ENCODE measurements around the gene BPNT1.
"Not testable (repeated sequence)": the region's sequence is repeated elsewhere in the genome, so short reads cannot be mapped to it uniquely, and the experiment has no call there.

The BPNT1 gene

DNA sequence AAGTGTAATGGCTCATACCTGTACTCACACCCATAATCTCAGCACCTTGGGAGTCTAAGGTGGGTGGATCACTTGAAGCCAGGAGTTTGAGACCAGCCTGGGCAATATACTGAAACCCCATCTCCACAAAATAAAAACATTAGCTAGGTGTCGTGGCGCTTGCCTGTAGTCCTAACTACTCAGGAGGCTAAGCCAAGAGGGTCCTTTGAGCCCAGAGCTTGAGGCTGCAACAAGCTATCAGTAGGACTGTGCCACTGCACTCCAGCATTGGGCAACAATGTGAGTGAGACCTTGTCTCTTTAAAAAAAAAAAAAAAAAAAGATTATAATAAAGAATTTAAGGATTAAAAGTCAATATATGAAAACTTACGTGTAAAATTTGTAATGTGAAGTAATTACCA is 11.7 kb downstream of the BPNT1 start:
- no peak for DNase-seq (ENCODE audit: low spot score)

DNA sequence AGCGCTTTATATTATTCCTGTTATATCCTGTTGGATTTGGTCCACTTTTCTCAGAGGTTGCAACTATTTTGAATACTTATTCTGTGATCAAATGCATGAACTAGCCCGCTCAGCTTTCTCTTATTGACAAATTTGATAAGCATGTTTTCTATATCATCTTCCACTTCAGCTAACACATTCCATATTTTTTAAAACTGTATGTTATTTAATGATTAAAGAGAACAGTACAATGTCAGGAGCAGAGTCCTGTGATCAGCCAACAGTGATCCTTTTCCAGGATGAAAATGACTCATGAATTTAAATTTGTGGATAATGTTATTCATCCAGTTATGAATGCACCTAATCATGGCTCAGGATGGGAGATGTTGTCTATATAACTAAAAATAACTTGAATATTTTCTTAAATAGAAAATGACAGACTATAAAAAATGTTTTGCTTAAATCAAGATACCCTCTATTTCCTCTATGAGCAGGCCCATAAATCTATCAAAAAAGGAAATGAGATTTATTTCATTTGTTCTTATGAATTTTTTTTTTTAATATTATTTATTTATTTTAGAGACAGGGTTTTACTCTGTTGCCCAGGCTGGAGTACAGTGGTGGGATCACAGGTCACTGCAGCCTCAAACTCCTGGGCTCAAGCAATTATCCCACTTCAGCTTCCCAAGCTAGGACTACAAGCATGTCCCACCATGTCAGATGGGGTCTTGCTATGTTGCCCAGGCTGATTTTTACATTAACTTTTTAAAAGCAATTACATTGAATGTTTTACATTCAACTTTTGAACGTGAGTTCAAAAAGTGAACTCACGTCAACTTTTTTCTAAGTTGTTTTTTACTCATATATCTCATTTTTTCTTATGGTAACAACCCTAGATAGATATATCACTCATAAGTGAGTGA is 12.5 kb downstream of the BPNT1 start:
- no peak for DNase-seq (ENCODE audit: low spot score)

DNA sequence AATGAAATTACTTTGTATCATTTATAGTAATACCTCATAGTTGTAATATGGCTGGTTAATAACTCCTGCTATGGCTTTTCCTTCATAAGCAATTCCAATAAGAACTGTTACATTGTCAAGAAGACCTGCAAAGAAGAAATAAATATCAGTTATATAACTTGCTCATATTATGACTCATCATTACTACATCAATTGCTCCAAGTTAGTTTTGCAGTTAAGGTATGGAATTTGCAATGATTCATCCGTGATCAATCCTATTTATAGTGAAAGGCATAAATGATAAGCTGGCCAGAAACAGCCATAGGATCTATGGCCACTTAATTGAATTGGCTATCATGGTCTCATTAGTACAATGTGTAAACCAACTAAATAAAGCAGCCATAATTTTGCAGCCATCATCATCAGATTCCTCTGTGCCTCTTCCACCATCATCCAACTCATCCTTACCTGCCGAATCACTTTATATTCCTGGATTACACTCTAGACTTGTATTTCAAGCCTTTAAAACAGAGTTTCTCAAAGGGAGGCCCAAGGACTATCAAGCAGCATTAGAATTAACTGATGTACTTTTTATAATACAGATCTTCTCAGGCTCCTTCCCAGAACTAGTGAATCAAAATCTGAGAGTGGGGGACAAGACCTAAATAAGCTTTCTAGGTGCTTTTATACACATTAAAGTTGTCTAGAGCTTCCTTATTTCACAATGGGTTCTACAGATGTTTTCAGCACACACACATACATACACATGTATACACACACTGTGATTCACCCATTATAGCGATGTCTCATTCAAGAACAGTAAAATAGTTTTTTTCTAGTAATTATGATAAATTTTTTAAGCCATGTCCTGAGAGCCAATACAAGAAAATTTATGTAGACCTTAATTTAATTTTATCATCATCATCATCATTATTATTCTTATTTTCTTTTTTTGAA is 22.1 kb downstream of the BPNT1 start:
- no peak for DNase-seq (ENCODE audit: low spot score)

DNA sequence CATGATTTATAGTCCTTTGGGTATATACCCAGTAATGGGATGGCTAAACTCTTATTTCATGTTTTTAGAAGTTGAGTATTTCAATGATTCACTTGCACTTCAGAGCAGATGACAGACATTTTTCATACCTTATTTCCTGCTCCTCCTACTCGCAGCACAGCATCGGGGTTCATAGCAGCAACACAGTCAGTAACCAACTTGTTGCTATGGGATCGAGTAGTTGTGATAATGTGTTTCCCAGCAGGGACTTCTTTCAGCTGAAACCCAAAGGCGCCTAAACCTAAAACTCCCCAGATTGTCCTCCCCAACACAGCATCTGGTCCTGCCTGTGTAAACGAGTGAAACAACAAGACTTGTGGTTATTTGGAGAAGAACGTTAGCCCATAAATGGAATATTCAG is 27.0 kb downstream of the BPNT1 start:
- no peak for DNase-seq (ENCODE audit: low spot score)

DNA sequence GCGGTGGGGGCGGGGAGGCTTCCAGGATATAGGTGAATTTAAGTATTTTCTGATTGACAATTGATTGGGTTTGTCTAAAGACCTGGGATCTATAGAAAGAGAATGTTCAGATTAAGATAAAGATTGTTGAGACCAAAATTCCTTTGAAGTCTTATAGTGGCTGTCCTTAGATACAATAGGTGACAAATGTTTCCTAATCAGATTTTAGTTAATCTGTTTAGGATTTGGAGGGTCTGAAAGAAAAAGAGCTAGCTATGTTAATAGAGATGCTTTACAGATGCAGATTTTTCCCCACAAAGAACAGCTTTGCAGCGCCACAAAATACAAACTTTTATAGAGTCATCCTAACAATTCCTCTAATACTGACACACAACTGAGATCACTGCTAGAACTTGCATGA is 28.7 kb downstream of the BPNT1 start:
- DNase-seq (ENCODE audit: low spot score), result no peak

DNA sequence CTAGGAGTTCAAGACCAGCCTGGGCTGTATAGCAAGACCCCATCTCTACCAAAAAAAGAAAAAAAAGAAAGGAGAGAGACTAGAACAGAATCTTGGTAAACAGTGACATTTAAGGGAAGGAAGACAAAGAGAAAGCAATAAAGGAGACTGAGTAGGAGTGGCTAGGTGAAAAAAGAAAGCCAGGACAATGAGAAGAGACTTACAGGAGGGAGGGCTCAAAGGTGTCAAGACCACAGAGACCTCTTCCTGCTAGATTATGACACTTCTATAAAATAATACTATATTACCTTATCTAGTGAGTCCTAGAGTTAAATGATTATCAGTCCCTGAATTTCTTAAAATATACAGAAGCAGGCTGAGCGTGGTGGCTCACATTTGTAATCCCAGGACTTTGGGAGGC is 33.2 kb downstream of the BPNT1 start:
- no peak for DNase-seq (ENCODE audit: low spot score)

DNA sequence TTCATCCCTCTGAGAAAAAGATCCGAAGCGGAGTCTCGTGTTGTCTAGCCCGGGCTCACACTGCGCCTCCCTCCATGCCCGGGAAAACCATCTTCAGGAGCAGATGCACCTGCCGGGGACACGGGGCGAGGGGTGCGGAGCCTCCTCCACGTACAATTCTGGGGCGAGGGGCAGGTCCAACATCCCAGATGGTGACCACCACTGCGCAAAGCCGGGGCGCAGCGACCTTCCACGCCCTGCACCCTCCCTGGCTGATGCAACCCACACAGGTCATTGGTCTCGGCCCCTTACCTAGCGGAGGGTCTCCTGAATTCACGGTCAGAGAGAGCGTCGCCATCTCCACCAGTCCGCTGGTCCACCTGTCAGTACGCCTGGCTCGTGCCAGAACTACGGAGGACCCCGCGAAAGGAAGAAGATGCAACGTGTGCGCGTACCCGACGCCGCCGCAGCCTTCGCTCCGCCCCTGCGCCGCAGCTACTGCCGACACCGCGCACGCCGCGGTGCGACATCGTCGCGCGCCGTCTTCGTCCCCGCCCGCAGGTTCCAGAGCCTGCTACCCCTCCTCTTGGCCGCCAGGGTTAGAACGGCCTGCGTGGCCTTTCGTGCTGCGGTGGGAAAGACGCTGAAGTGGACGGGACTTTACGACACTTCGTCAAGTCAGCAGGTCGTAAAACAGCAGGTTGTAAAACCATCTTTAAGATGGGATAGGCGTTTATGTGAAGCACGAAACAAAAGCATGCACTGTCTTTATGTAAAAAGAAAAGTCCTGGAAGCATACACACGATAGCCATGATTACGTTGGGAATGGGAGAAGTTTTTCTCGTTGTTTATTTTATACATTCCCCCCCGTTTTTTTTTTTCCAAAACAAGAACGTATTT is 43.3 kb downstream of the BPNT1 start, which contains the start of gene EPRS1:
Gene EPRS1 (minus strand): TSS at position 454 of the 879 bp plus-strand sequence. CDS start 117 bp downstream, at position 337.
- DNase-seq (ENCODE audit: low spot score), result peak; percentile 96

DNA sequence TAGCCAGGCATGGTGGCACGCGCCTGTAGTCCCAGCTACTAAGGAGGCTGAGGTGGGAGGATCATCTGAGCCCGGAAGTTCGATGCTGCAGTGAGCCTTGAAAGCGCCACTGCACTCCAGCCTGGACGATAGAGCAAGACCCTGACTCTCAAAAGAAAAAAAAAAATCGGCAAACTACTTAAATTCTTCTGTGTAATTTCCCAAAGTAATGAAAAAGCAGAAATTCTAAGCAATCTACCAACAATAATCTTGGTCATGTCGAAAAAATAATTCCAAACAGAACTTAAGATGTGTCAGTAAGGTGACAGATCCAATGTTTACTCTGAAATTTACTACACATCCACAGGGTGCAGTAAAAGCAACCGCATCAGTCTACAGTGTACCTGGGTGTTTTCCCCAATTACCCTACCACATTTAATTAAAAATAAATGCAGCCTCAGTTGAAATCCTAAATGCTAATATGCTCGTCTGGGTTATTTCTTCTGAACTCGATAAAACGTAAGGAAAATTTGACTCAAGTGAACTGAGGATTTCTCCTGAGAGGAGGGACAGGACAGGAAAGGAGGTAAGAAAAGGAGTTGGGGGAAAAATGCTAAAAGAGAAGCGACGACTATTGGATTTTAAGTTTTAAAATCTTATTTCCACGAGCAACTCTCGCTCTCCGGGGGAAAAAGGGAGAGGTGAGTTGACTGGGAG is 44.1 kb downstream of the BPNT1 start:
- peak; percentile 7 for DNase-seq (ENCODE audit: low spot score)

DNA sequence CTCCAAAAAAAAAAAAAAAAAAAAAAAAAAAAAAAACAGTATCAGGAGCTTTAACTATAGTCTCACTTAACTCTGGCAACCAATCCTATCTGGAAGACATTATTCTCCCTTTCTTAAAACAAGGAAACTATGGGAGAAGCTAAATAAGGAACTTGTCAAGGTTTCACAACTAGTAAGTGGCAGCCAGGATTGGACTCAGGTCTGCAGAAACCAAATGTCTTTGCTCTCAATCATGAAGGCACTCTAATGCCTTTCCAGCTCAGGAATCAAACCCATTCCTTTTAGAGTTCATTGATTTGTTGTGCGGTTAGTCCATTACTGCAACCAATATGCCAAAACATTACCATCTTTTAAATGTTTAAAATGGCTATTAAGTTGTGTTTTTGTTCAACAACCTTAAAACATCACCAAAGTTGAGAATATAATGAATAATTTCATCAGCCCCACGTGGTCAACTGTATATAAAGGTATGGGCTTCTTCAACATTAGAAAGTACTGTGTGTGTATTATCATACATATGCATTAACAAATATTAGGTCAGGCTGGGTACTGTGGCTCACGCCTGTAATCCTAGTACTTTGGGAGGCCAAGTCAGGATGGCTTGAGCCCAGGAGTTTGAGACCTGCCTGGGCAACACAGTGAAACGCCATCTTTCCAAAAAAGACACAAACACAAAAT is 44.8 kb downstream of the BPNT1 start:
- no peak for DNase-seq (ENCODE audit: low spot score)

DNA sequence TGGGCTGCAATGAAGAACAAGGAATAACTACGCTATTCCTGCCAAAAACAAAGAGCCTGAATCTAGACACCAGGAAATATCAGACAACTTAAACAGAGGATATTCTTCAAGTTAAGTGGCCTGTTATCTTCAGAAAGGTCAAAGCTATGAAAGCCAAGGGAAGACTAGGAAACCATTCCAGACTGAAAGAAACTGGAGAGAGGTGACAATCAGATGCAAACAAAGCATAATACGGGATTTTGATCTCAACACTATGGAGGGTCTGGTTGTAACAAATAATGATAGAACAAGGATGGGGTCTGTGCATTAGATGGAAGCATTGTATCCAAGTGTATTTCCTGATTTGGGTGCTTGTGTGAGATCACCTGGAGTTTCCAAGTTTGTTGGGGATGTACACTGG is 45.9 kb downstream of the BPNT1 start:
- DNase-seq (ENCODE audit: low spot score), result no peak

DNA sequence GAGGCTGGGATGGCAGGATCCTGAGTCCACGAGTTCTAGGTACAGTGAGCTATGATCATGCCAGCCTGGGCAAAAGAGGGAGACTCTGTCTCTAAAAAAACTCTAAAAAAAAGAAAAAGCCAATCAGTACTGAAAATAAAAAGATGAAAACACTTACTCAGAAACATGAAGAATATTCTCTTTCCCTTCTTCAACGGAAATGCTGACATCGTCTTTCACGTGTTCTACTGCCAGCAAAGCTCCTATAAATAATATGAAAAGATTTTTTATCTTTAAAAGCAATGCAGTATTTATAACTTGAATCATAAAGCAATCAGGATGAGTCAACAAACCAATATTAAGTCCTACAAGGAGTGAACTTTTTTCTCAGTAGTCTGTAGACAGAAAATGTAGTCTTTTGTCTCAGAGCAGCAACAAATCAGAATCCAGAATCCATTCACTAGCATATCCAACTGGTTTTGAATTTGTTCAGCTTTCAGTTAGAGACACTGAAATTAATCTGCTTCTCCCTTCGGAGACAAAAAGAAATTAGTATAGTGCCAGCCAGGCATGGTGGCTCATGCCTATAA is 49.5 kb downstream of the BPNT1 start:
- DNase-seq (ENCODE audit: low spot score), result no peak

DNA sequence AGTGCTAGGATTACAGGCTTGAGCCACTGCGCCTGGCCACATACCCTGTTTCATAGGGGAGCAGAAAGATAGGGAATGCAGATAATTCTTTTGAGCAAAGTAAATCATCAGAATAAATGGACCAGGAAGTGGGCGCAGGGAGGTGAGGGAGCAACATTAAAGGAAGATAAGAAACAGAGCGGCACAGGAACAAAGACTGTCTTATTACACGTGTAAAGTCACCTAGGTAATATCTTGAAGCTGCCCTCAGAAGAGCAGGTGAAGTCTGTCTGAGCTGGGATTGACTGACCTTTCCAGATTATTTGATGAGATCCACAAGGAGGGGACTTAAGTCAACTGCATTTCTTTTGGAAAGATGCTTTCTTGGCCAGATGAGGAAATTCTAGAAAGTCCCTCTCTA is 50.9 kb downstream of the BPNT1 start:
- no peak for DNase-seq (ENCODE audit: low spot score)

DNA sequence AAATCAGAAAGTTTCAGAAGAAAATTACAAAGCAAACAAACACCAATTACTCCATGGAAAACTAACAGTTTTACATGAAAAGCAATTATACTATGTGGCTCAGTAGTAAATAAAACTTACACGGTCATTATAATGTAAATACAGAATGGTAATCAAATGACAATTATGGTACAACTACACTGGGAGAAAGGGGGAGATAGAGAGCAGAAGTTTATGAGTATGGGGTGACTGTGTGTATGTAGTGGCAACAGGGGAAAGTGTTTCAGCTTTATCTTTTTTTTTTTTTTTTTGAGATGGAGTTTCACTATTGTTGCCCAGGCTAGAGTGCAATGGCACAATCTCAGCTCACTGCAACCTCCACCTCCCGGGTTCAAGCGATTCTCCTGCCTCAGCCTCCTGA is 51.8 kb downstream of the BPNT1 start:
- not testable (repeated sequence) for DNase-seq (ENCODE audit: low spot score)

DNA sequence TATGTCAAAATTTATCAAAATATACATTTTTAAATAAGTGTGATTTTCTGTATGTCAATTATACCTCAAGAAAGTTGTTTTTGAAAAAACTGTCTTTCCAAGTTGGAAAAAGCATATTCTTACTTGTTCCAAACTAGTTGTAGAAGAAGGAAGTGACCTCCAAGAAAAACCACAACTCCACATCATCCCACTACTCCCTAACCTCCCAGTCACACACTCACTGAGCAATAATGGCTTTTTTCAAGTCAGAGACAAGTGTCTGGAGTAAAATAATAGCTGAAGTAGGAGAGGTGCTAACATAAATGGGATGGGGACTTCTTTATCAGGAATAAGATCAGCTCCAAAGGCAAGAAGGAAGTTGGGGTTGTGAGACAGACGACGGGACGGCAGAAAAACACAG is 56.7 kb downstream of the BPNT1 start:
- DNase-seq (ENCODE audit: low spot score), result no peak

DNA sequence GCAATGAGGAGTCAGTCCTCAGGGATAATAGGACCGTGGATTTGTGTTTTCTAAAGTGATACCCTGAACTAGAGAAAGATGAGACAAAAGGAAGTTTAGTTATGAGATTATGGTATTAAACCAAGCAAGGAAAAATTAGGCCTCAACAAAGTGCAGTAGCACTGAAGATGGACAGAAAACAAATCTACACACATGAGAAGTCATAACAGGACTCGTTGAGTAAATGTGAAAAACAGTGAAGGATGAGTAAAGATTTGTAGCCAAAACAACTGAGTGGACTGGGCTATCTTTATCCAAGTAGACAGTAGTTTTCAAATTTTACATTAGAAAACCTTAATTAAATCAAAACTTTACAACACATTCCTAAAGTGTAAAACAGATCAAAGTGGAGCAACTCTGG is 58.3 kb downstream of the BPNT1 start:
- DNase-seq (ENCODE audit: low spot score), result no peak

DNA sequence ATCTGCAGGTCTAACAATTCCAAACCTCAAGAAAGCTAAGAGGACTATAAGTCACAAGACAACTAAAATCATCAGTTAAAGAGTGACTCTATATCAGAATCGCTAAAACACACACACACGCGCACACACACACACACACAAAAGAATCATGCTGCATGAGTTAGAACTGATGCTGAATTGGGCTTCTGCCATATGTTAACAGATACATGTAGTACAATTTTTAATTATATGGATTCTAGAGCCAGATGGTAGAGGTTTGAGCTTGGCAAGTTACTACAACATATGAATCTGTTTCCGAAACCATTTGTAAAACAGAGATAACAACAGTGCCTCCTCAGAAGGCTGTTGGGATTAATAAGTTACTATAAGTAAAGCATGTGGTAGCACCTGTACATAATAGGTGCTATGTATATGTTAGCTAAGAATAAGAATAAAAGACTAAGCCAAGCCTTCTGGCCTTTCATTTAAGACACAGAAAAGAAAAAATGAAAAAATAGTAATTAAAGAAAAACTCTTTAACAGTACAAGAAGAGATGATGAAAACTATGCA is 61.2 kb downstream of the BPNT1 start:
- DNase-seq (ENCODE audit: low spot score), result no peak

DNA sequence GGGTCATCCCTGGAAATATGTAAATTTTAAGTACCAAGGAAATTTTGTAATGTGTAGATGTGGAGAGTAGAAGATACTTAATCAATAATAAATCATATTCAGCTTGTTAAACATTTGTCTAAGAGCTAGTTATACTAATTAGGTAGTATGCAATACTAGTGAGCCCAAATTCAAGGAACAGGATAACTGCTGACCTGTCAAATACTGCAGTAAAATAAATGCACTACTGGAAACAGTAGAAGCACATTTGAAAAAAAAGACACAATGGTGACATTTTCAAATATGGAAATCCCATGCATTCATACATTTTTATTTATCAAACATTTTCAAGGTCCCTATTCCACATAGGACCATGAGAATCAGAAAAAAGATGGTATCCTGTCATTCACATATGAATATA is 70.5 kb downstream of the BPNT1 start:
- DNase-seq (ENCODE audit: low spot score), result no peak

DNA sequence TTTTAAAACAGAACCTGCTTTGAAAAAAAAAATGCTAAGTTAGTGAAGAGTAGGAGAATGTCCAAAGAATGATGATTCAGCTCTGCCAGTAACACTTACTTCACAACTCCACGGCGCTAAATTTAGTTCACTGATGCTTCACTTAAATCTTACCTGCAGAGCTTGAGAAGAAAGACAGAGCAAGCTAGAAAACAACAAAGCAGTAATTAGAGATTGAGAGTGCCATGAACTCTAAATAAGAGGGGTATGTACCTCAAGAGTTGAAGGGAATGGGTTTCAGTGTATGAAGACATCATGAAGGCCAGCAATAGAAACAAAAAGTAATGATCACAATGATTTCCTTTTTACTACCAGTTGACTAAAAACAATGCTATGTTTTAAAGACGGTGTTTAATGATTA is 76.1 kb downstream of the BPNT1 start:
- no peak for DNase-seq (ENCODE audit: low spot score)

DNA sequence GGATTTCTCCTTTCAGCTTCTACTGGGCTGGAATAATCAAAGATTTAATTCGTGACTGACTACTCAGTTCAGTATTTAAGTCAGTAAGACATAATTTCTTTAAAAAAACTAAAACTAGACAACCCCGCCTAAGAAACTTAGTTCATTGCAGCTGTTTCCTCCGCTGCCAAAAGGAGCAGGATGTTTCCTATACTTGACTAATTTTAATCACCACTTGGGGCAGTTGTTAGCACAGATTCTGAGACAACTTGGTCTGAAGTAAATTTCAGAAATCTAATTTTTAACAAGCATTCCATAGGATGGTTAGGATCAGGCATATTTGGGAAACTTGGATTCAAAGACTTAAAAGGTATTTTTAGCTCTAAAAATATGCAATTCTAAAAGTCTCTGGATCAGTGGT is 77.3 kb downstream of the BPNT1 start:
- DNase-seq (ENCODE audit: low spot score), result peak; percentile 25

DNA sequence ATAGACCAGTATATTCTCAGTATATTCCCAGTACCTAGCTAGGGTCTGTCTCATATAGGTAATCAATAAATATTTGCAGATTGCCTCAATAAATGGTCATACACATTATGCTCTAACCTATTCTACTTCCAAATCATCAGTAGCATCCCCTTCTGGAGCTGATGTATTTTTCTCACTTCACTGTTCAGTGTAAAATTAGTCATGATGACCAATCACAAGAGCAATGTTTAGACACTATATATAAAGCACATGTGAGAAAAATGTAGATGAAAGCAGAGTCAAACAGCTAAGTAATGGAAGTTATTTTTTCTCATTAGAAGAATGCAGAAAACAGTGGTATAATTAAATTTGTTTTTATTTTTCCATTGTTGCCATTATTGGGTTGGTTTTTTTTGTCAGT is 78.0 kb downstream of the BPNT1 start:
- no peak for DNase-seq (ENCODE audit: low spot score)

All from kidney capillary endothelial cell (primary cell).